T-helper 2 cell treated with Interferon-gamma antibody and Interleukin-4, amounts not matched to agents 5 μg/mL and 100 μg/mL, for 36 hours (primary cell): ENCODE measurements around the gene LRRN2.

Experiments used
- DNase-seq: peaks from one replicate; pipeline ENCODE4 v3.0.0; 2021; ENCODE audit warnings: low spot score
- H3K27ac Mint-ChIP-seq: one replicate; pipeline ENCODE4 v1.8.0; 2021; ENCODE audit warnings: mild to moderate bottlenecking, mixed read lengths
- H3K27me3 Mint-ChIP-seq: one replicate; pipeline ENCODE4 v1.8.0; 2021; ENCODE audit warnings: low read depth, mixed read lengths
- H3K36me3 Mint-ChIP-seq: one replicate; pipeline ENCODE4 v1.8.0; 2021; ENCODE audit warnings: low read depth, mixed read lengths
- H3K4me1 Mint-ChIP-seq: one replicate; pipeline ENCODE4 v1.8.0; 2021; ENCODE audit warnings: low read depth, mixed read lengths
- H3K4me3 Mint-ChIP-seq: one replicate; pipeline ENCODE4 v1.8.0; 2022; ENCODE audit warnings: mild to moderate bottlenecking, moderate library complexity, mixed read lengths
- H3K9me3 Mint-ChIP-seq: one replicate; pipeline ENCODE4 v1.8.0; 2021; ENCODE audit warnings: mixed read lengths

The LRRN2 gene

GRCh38 chr1:204723131-204723787 lies 37.7 kb upstream of the LRRN2 start:
- no peak overlapping the region for H3K27ac Mint-ChIP-seq
- peaks cover 3% of the 10 kb centered on the region for H3K27me3 Mint-ChIP-seq
- DNase-seq: no peak
- no peaks in the 10 kb centered on the region for H3K36me3 Mint-ChIP-seq
- H3K4me3 Mint-ChIP-seq: no peak overlapping the region
- H3K9me3 Mint-ChIP-seq: no peaks in the 10 kb centered on the region
- peaks cover 4% of the 10 kb centered on the region for H3K4me1 Mint-ChIP-seq

DNA sequence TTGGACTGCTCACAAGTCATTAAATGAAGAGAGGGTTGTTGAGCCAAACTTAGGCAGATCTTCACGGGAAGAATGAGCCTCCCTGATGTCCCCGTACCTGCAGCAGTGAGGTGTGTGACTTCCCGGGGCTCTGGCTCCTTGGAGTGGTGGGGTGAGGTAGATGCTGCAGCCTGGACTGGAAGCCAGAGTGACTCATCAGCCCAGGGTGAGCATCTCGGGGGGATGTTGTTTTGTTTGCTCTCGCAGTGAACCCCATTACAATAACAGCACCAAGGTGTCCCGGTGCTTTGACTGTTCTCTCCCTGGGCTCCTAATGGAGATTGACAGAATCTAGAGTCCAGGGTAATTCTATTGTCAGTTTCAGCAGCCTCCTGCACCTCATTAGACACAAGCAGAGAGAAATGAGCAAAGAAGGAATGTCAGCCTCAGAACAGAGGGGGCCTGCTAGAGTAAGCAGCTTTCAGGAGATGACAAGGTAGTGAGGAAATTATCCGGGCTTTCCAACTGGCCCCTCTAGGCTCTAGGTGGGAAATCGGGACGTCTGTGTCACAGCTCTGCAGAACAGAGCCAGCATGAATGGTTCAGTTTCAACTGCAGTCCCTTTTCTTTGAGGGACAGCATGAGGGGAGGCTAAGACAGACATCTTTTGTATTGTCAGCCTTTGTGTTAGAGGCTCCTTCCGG lies 36.0 kb upstream of the LRRN2 start:
- Mint-ChIP-seq H3K27me3 (peaks cover 7% of the 10 kb centered on the region), H3K4me1 (peaks cover 4% of the 10 kb centered on the region), H3K4me3 (no peak overlapping the region), H3K36me3 (no peaks in the 10 kb centered on the region), H3K9me3 (no peaks in the 10 kb centered on the region), H3K27ac (no peak overlapping the region)
- DNase-seq: no peak

- Mint-ChIP-seq H3K27me3 (peaks cover 32% of the 10 kb centered on the region), H3K4me3 (no peak overlapping the region), H3K36me3 (no peaks in the 10 kb centered on the region), H3K4me1 (no peaks in the 10 kb centered on the region), H3K27ac (no peak overlapping the region), H3K9me3 (no peaks in the 10 kb centered on the region)
- DNase-seq: no peak
Measured at GRCh38 chr1:204716660-204717059, 31.1 kb upstream of the LRRN2 start.

GRCh38 chr1:204714861-204715511 lies 29.4 kb upstream of the LRRN2 start:
- H3K4me1 Mint-ChIP-seq: no peaks in the 10 kb centered on the region
- no peak for DNase-seq
- H3K36me3 Mint-ChIP-seq: no peaks in the 10 kb centered on the region
- H3K9me3 Mint-ChIP-seq: no peaks in the 10 kb centered on the region
- peaks cover 44% of the 10 kb centered on the region for H3K27me3 Mint-ChIP-seq
- no peak overlapping the region for H3K4me3 Mint-ChIP-seq
- H3K27ac Mint-ChIP-seq: no peak overlapping the region

DNA sequence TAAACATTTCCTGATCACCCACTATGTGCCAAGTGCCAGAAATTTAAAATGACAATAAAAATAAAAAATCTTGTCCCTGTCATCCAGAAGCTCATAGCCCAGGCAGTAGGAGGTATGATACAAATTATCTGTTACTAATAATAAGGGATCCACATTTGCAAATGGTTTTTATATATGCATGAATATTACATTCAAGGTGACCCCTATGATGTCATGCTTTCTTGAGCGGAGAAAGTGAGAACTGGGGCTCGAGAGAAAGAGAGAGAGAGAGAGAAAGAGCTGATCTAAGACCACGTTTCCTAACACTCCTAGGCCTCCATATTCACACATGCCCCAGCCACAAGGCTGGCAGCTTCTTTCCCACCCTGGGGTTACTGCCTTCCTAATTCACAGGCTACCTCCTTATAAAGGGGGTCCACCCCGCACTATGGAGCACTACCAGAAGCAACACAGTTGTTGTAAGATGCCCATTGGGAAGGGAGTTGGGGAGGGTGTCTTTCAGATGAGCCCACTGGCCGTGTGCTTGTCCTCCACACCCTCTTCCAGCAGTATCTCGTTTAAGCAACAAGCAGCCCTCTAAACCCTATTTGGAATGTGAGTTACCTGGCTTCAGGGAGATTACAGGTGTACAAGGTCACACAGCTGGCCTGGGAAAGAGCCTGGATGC lies 28.8 kb upstream of the LRRN2 start:
- H3K4me1 Mint-ChIP-seq: no peaks in the 10 kb centered on the region
- H3K36me3 Mint-ChIP-seq: no peaks in the 10 kb centered on the region
- DNase-seq: no peak
- H3K9me3 Mint-ChIP-seq: no peaks in the 10 kb centered on the region
- peaks cover 47% of the 10 kb centered on the region for H3K27me3 Mint-ChIP-seq
- no peak overlapping the region for H3K4me3 Mint-ChIP-seq
- H3K27ac Mint-ChIP-seq: no peak overlapping the region

GRCh38 chr1:204713541-204713940 lies 28.0 kb upstream of the LRRN2 start:
- DNase-seq: no peak
- Mint-ChIP-seq H3K27ac (no peak overlapping the region), H3K36me3 (no peaks in the 10 kb centered on the region), H3K4me1 (no peaks in the 10 kb centered on the region), H3K9me3 (no peaks in the 10 kb centered on the region), H3K27me3 (peaks cover 46% of the 10 kb centered on the region), H3K4me3 (no peak overlapping the region)

GRCh38 chr1:204712708-204713430 lies 27.3 kb upstream of the LRRN2 start:
- Mint-ChIP-seq H3K9me3 (no peaks in the 10 kb centered on the region), H3K4me3 (no peak overlapping the region), H3K4me1 (no peaks in the 10 kb centered on the region), H3K27me3 (peaks cover 44% of the 10 kb centered on the region), H3K36me3 (no peaks in the 10 kb centered on the region), H3K27ac (no peak overlapping the region)
- DNase-seq: no peak

GRCh38 chr1:204711947-204712701 lies 26.6 kb upstream of the LRRN2 start:
- H3K27ac Mint-ChIP-seq: no peak overlapping the region
- H3K27me3 Mint-ChIP-seq: peaks cover 43% of the 10 kb centered on the region
- H3K9me3 Mint-ChIP-seq: no peaks in the 10 kb centered on the region
- H3K4me1 Mint-ChIP-seq: peaks cover 3% of the 10 kb centered on the region
- DNase-seq: no peak
- no peak overlapping the region for H3K4me3 Mint-ChIP-seq
- H3K36me3 Mint-ChIP-seq: no peaks in the 10 kb centered on the region

DNA sequence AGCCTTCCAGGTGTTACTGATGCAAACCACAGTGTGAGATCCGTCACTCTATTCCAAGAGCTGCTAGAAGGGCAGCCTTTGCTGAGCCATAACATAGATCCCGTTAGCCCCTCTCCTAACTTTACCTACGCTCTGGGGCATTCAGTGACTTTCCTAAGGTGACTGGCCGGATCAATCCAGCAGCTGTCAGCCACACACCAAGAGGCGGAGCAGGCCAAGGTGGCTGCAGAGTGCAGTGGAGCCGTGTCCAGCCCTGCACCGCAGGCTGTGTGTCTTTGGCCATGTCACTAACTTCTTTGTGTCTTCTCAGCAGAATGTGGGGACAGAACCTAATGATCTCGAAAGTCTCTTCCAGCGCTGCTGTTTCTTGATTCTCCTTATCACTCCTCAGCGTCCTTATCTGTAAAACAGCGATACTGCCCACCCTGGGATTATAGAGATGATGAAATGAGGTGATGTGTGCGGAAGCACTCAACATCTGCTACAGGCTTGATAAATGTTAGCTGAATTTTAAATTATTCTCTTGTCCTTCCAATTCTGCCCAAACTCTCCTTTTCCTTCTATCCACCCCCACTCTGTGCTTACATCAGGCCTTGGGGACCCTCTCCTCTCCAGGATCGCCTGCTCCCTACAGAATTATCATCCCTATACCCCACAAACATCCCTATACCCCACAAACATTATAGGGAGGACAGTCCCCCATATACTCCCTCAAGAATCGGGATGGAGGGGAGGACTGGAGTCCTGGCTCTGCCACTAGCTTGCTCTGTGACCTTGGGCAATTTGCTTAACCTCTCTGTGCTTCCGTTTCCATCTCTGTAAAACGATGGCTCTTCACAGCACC lies 25.8 kb upstream of the LRRN2 start:
- Mint-ChIP-seq H3K36me3 (no peaks in the 10 kb centered on the region), H3K27me3 (peaks cover 43% of the 10 kb centered on the region), H3K4me1 (peaks cover 9% of the 10 kb centered on the region), H3K9me3 (no peaks in the 10 kb centered on the region), H3K27ac (no peak overlapping the region), H3K4me3 (no peak overlapping the region)
- DNase-seq: no peak

DNA sequence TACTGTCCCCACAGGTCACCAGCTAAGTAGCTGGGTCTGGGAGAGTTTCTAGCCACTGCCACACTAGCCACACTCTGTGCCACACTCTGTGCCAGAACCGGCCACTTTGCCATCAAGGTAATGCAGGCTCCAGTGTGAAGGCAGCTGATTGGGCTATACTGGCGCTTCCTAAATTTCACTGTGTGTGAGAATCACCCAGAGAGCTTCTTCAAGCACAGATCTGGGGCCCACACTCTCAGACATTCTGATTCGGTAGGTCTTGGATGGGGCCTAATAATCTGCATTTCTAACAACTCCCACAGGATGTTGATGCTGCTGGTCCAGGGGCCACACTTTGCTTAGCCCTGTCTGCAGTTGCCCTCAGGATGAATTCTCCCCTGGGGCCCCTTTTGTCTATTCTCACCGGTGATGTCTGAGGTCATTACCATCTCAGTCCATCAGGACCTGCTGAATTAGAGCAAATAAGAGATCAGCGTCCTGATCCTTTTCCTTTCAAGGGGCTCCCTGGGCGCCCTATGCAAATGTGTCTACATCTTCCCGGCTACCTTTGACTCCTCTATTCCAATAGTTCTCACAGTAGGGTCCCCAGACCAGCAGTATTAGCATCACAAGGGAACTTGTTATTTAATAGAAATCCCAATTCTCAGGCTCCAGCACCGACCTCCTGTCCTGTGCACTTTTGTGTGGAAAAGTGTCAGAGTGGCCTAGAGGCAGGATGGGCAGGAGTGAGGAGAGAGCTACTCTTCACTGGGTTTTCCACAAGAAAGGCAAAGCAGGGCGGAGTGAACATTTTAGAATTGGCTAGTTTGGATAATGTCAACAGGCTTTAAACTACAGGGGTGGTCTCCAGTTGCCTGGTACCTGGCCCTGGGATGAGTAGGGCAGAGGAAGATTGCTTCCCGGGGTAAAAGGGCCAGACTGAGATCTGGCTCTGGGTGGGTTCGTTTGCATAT lies 24.7 kb upstream of the LRRN2 start:
- Mint-ChIP-seq H3K4me3 (no peak overlapping the region), H3K36me3 (no peaks in the 10 kb centered on the region), H3K27me3 (peaks cover 43% of the 10 kb centered on the region), H3K27ac (no peak overlapping the region), H3K9me3 (no peaks in the 10 kb centered on the region), H3K4me1 (peaks cover 14% of the 10 kb centered on the region)
- DNase-seq: no peak

DNA sequence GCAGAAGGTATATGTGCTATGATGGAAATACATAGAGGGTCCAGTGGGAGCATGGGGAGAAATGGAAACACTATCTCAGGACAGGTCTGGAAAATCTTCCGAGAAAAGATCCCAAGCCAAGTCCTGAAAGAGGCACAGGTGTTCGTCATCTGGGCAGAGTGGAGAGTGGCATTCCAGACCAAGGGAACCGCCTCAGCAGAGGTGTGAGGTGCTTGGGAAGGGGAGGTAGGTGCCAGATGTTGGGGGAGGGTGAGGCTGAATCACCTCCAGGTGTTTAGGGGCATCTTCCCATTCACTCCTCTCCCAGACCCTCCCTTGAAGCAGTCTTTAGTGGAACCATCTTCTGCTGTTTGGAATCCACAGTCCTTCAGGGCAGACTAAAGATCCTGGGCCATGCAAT lies 23.5 kb upstream of the LRRN2 start:
- no peak overlapping the region for H3K27ac Mint-ChIP-seq
- H3K4me1 Mint-ChIP-seq: peaks cover 14% of the 10 kb centered on the region
- peaks cover 41% of the 10 kb centered on the region for H3K27me3 Mint-ChIP-seq
- no peak overlapping the region for H3K4me3 Mint-ChIP-seq
- DNase-seq: no peak
- H3K9me3 Mint-ChIP-seq: no peaks in the 10 kb centered on the region
- no peaks in the 10 kb centered on the region for H3K36me3 Mint-ChIP-seq
